ENCODE data around the gene CLPSL2. TPM values are rescaled to one million over a fixed set of nuclear protein-coding genes. Genes with fewer than 3 reads are reported as not detected.

Gene CLPSL2
- not detected for polyA plus RNA-seq (2013, experiment 1 of 2)
- not detected for polyA plus RNA-seq (2013, experiment 2 of 2)

- no peak for DNase-seq
- H2BK5ac ChIP-seq (ENCODE audit: low read depth, low read length, poor library complexity, severe bottlenecking), result no peak within 1 kb of the TSS
- H2BK15ac ChIP-seq (ENCODE audit: low read depth, poor library complexity, severe bottlenecking), result no peak within 1 kb of the TSS
- no peak within 1 kb of the TSS for H2AK5ac ChIP-seq (ENCODE audit: low read length, severe bottlenecking)
- no peaks in the 10 kb centered on the region for H3K9me3 ChIP-seq (ENCODE audit: control insufficient read depth, low read length)
- peaks cover 29 to 76% of the 10 kb centered on the region in 2 experiments for H3K27me3 ChIP-seq (ENCODE audit: control insufficient read depth in 1 of 2, insufficient read depth in 1 of 2, low read length in 2 of 2)
- no peak within 1 kb of the TSS for H2BK12ac ChIP-seq (ENCODE audit: low read length in 2 of 2)
- no peak within 1 kb of the TSS for H3K9ac ChIP-seq (ENCODE audit: low read length)
- no peak within 1 kb of the TSS for H3K18ac ChIP-seq (ENCODE audit: low read depth in 1 of 2, low read length in 2 of 2)
- H2AFZ ChIP-seq (ENCODE audit: low read depth, low read length), result peak within 1 kb of the TSS; percentile 64
- no peak within 1 kb of the TSS for H3K27ac ChIP-seq (ENCODE audit: low read length, poor library complexity, severe bottlenecking)
- no peak within 1 kb of the TSS for H3K14ac ChIP-seq (ENCODE audit: low read length in 2 of 2)
- H3K79me1 ChIP-seq (replicated peaks; ENCODE audit: low read length, poor library complexity, severe bottlenecking), result no peaks in the 10 kb centered on the region
- H4K8ac ChIP-seq (ENCODE audit: low read length), result no peak within 1 kb of the TSS
- peaks cover 6% of the 10 kb centered on the region for H3K4me1 ChIP-seq (ENCODE audit: control insufficient read depth, insufficient read depth, low read depth, low read length)
- H4K91ac ChIP-seq (ENCODE audit: low read length), result no peak within 1 kb of the TSS
- peak within 1 kb of the TSS; percentile 95 for H3K4me2 ChIP-seq (ENCODE audit: low read length, poor library complexity, severe bottlenecking)
- H3K4me3 ChIP-seq (ENCODE audit: insufficient read depth in 1 of 2, low read depth in 1 of 2, low read length in 2 of 2), result peak within 1 kb of the TSS; percentile 61 to 66
- no peak within 1 kb of the TSS for H3K23ac ChIP-seq (ENCODE audit: low read length in 2 of 2)
- H2BK120ac ChIP-seq (ENCODE audit: low read depth, low read length), result no peak within 1 kb of the TSS
- 3% methylated on average over 53 of the region's 56 CpGs for WGBS
- no peak within 1 kb of the TSS for H3K4ac ChIP-seq (ENCODE audit: low read depth in 1 of 2, low read length in 2 of 2)
- H3K36me3 ChIP-seq (ENCODE audit: control insufficient read depth in 1 of 2, insufficient read depth in 2 of 2, low read depth in 1 of 2, low read length in 2 of 2), result no peaks in the 10 kb centered on the region
Observed at GRCh38 chr6:35776364-35777215, at the start of gene CLPSL2. CLPSL2 (plus strand) TSS chr6:35776598; CDS start chr6:35776619, 21 bp downstream.

- 2% methylated on average over 27 of the region's 29 CpGs for WGBS
- no peaks in the 10 kb centered on the region for H3K79me1 ChIP-seq (replicated peaks; ENCODE audit: low read length, poor library complexity, severe bottlenecking)
- peak overlapping the region; percentile 78 to 99 for H3K18ac ChIP-seq (ENCODE audit: low read depth in 1 of 2, low read length in 2 of 2)
Observed at GRCh38 chr6:35727231-35727934, 49.0 kb upstream of the CLPSL2 start.

GRCh38 chr6:35727935-35728682 lies 48.3 kb upstream of the CLPSL2 start:
- Histone ChIP-seq H2AFZ (ENCODE audit: low read depth, low read length) (peak overlapping the region; percentile 64), H3K27ac (ENCODE audit: low read length, poor library complexity, severe bottlenecking) (peak overlapping the region; percentile 77), H3K27me3 (ENCODE audit: control insufficient read depth in 1 of 2, insufficient read depth in 1 of 2, low read length in 2 of 2) (peaks cover 0 to 8% of the 10 kb centered on the region in 2 experiments), H3K9me3 (ENCODE audit: control insufficient read depth, low read length) (no peaks in the 10 kb centered on the region), H2BK15ac (ENCODE audit: low read depth, poor library complexity, severe bottlenecking) (peak overlapping the region; percentile 100), H3K4me2 (ENCODE audit: low read length, poor library complexity, severe bottlenecking) (peak overlapping the region; percentile 91), H2BK12ac (ENCODE audit: low read length in 2 of 2) (peak overlapping the region; percentile 99 to 100), H4K8ac (ENCODE audit: low read length) (peak overlapping the region; percentile 100), H2AK5ac (ENCODE audit: low read length, severe bottlenecking) (peak overlapping the region; percentile 78), H3K14ac (ENCODE audit: low read length in 2 of 2) (peak overlapping the region in 1 of 2 experiments; percentile 98), H2BK120ac (ENCODE audit: low read depth, low read length) (peak overlapping the region; percentile 99), H2BK5ac (ENCODE audit: low read depth, low read length, poor library complexity, severe bottlenecking) (peak overlapping the region; percentile 54), H3K9ac (ENCODE audit: low read length) (peak overlapping the region; percentile 82), H3K36me3 (ENCODE audit: control insufficient read depth in 1 of 2, insufficient read depth in 2 of 2, low read depth in 1 of 2, low read length in 2 of 2) (no peaks in the 10 kb centered on the region), H3K18ac (ENCODE audit: low read depth in 1 of 2, low read length in 2 of 2) (peak overlapping the region; percentile 99 to 100), H3K4ac (ENCODE audit: low read depth in 1 of 2, low read length in 2 of 2) (peak overlapping the region; percentile 99 to 100), H3K23ac (ENCODE audit: low read length in 2 of 2) (peak overlapping the region; percentile 26 to 97), H3K4me3 (ENCODE audit: insufficient read depth in 1 of 2, low read depth in 1 of 2, low read length in 2 of 2) (peak overlapping the region; percentile 62 to 77), H3K4me1 (ENCODE audit: control insufficient read depth, insufficient read depth, low read depth, low read length) (peaks cover 46% of the 10 kb centered on the region), H3K79me1 (replicated peaks; ENCODE audit: low read length, poor library complexity, severe bottlenecking) (no peaks in the 10 kb centered on the region), H4K91ac (ENCODE audit: low read length) (peak overlapping the region; percentile 100)
- WGBS, result under 1% methylated on average over 50 of the region's 57 CpGs
- DNase-seq, result peak; percentile 98

More at GRCh38 chr6:35727231-35727934, 49.0 kb upstream of the CLPSL2 start:
- Histone ChIP-seq H4K91ac (ENCODE audit: low read length) (peak overlapping the region; percentile 98), H3K4me1 (ENCODE audit: control insufficient read depth, insufficient read depth, low read depth, low read length) (peaks cover 41% of the 10 kb centered on the region), H3K4me3 (ENCODE audit: insufficient read depth in 1 of 2, low read depth in 1 of 2, low read length in 2 of 2) (peak overlapping the region; percentile 62 to 77), H2BK12ac (ENCODE audit: low read length in 2 of 2) (peak overlapping the region; percentile 99 to 100), H3K36me3 (ENCODE audit: control insufficient read depth in 1 of 2, insufficient read depth in 2 of 2, low read depth in 1 of 2, low read length in 2 of 2) (no peaks in the 10 kb centered on the region), H2AK5ac (ENCODE audit: low read length, severe bottlenecking) (no peak overlapping the region), H3K23ac (ENCODE audit: low read length in 2 of 2) (peak overlapping the region in 1 of 2 experiments; percentile 97), H2BK5ac (ENCODE audit: low read depth, low read length, poor library complexity, severe bottlenecking) (peak overlapping the region; percentile 54), H3K9ac (ENCODE audit: low read length) (peak overlapping the region; percentile 74), H4K8ac (ENCODE audit: low read length) (peak overlapping the region; percentile 92), H2AFZ (ENCODE audit: low read depth, low read length) (peak overlapping the region; percentile 64), H2BK120ac (ENCODE audit: low read depth, low read length) (peak overlapping the region; percentile 90), H3K4me2 (ENCODE audit: low read length, poor library complexity, severe bottlenecking) (peak overlapping the region; percentile 91), H3K9me3 (ENCODE audit: control insufficient read depth, low read length) (no peaks in the 10 kb centered on the region), H3K27me3 (ENCODE audit: control insufficient read depth in 1 of 2, insufficient read depth in 1 of 2, low read length in 2 of 2) (peaks cover 0 to 8% of the 10 kb centered on the region in 2 experiments), H3K27ac (ENCODE audit: low read length, poor library complexity, severe bottlenecking) (peak overlapping the region; percentile 77), H2BK15ac (ENCODE audit: low read depth, poor library complexity, severe bottlenecking) (peak overlapping the region; percentile 84), H3K4ac (ENCODE audit: low read depth in 1 of 2, low read length in 2 of 2) (peak overlapping the region; percentile 83 to 97), H3K14ac (ENCODE audit: low read length in 2 of 2) (peak overlapping the region in 1 of 2 experiments; percentile 93)
- DNase-seq, result peak; percentile 87

Data from mesenchymal stem cell (in vitro differentiated cells and primary cell).